LHCN-M2 (cell line): ENCODE data around the gene KIAA2012. TPM values are rescaled to one million over a fixed set of nuclear protein-coding genes. Genes with fewer than 3 reads are reported as not detected.

ENCODE experiments used
- DNase-seq: peaks from one replicate; pipeline ENCODE4 v3.0.0-alpha.2; 2012; ENCODE audit warnings: low read depth
- total RNA-seq: library from RNA; depleted of rRNA; stranded (reverse); fragments of >200 nt; gene quantifications from 2 replicates; pipeline ENCODE4 v1.2.3, GENCODE V29; 2014

Gene KIAA2012
- total RNA-seq, 1 experiment from 2014 or later, result not detected

- no peak for DNase-seq
Observed at GRCh38 chr2:202148515-202149154, 75.6 kb downstream of the KIAA2012 start.

GRCh38 chr2:202149155-202149762 is 76.2 kb downstream of the KIAA2012 start:
- DNase-seq, result no peak

DNA sequence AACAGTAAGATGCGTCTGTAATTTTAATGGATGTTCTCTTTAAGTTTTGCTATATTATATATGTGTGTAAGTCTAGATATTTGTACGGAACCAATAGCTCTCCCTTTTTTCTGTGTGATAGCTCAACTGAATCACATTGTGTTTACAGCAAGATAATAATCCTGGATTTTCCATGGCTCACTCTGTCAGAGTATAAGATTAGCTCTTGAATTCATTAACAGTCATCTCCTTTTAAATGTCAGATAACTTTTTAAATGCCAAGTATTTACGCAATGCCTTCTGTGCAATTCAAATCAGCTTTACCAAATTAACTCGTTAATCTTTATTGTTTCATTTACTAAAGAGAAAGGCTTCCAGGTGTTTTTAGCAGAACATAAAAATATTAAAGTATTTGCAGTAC is 76.9 kb downstream of the KIAA2012 start:
- DNase-seq, result no peak

- no peak for DNase-seq
Observed at GRCh38 chr2:202152104-202152715, 79.2 kb downstream of the KIAA2012 start.

GRCh38 chr2:202154613-202155012 is 81.6 kb downstream of the KIAA2012 start:
- no peak for DNase-seq

- no peak for DNase-seq
Observed at GRCh38 chr2:202157211-202157990, 84.3 kb downstream of the KIAA2012 start.

DNA sequence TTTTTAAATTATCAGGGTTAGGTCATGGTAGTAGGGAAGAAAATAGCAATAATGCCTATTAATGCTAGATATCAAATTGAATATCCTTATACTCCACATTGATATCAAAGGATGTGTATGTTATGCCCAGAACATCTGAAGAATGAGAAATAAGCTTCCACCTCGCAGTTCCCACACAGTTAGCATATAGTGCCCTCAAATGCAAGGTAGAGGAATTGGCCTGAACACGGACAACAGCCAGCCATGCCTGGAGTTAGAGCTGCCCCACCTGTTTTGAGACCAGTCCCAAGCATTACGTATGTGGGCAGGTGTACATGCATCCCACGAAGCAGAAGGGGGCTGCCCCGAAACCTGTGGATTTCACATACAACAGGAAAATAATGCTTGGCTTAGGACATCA is 85.7 kb downstream of the KIAA2012 start:
- peak; percentile 25 for DNase-seq

GRCh38 chr2:202161151-202161835 is 88.2 kb downstream of the KIAA2012 start:
- DNase-seq, result peak; percentile 61

DNA sequence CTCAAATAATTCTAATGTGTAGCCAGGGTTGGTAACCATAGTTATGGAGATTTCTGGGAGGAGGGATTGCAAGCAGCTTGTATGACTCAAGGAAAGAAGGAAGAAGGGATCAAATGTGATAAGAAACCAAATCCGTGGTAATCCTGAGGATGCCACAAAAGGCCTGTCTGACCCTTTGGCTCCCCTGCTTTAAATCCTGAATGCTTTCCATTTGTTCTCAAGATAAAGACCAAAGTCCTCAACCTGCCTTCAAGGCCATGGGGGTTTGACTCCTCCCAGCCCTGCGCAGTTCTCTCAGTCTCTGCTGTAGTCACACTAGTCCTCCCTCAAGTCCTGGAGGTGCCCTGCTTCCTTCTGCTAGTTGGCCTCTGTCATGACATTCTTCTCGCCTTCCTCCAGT is 91.4 kb downstream of the KIAA2012 start:
- DNase-seq, result no peak

DNA sequence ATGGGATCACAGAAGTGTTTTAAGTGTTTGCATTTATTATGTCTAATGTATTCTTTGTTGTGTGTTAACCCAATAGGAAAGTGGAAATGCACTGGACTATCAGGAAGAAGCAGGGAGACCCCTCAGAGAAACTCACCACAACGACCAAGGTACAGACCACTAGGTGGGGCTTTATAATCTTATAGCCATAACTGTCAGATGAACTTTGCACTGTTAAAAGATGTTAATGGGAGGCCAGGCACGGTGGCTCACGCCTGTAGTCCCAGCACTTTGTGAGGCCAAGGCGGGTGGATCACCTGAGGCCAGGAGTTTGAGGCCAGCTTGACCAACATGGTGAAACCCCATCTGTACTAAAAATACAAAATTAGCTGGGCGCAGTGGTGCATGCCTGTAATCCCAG is 92.2 kb downstream of the KIAA2012 start:
- DNase-seq, result no peak

DNA sequence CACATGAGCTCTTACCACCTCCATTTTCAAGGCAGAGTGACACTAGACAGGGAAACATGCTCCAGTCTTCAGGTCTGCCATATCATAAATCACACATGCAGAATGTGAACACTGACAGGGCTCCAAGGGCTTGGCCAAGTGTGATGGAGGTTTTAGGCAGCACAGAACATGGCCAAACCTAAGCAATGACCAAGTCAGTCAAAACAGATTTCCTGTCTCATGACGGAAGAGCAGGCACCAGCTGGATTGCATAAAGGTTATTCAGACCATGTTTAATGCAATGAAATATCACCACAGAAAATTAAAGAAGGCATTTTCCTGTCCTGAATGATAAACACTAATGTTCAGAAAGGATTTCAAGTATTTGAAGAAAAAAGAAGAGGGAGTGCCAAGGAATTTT is 92.9 kb downstream of the KIAA2012 start:
- no peak for DNase-seq

DNA sequence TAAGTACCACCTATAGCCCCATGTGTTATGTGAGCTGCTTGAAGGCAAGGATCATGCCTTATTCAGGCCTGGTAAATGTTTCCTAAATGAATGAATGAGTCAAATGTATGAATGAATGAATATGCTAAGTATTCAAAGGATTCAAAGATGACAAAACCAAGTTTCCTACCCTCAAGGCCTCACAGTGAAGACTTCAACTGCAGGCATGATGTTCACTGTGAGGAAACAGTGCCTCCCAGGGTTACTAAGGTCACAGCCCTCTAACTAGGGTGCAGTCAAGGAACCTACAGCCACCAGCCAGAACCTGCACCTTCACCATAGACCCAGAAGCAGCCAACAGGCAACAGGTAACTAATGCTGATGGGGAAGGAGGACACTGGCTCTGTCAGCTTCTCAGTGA is 96.1 kb downstream of the KIAA2012 start:
- DNase-seq, result no peak

DNA sequence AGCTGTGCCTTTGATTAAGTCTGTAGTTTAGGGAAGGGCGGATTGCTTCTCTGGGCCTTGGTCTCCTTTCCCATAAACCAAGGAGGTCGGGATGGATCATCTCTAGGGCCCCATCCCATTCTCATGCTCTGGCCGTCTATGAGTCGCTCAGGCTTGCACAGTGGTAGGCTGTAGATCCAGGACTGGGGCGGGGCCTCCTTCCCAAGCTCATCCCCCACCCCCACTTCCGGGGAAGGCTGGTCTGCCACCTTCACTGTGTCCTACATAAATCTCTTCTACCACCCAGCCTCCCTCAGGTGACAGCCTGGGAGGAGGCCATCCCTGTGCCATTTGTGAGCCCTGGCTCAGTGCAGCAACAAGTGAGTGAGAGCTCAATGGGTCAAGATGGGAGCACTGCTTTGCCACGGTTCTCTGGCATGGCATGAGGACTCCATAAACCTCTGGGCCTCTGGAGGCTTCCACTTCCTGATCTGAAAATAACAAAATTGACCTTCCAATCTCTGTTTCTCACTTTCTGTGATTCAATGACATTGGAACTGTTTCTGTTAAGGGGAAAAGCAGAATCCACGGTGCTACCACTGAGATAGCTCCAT is 96.9 kb downstream of the KIAA2012 start:
- DNase-seq, result no peak

DNA sequence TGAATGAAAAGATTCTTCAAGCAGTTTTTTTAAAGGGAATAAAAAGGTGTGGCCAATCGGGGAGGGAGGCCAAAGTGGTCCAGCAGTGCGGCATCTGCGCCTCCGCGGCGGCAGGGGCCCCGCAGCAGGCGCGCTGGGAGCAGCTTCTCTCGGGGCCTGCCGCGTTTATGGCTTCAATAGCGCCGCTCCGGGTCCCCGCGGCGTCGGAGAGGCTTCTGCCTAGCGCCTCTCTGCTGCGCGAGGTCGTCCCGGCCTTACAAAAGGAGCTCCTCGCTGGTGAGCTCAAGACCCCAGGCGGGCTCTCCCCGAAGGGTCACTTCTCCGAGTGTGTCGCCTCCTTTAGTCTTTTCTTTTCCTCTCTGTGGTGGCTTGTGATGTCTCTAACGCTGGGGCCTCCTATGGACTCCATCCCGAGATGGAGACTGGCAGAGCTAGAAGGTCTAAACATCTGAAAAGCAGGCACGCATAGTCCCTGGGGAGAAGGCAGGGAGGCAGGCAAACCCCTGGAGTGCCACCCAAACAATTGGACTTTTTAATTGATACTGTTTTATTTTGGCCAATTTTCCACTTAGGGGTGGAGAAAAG is 98.3 kb downstream of the KIAA2012 start:
- no peak for DNase-seq

- no peak for DNase-seq
Observed at GRCh38 chr2:202172439-202173211, 99.6 kb downstream of the KIAA2012 start.

DNA sequence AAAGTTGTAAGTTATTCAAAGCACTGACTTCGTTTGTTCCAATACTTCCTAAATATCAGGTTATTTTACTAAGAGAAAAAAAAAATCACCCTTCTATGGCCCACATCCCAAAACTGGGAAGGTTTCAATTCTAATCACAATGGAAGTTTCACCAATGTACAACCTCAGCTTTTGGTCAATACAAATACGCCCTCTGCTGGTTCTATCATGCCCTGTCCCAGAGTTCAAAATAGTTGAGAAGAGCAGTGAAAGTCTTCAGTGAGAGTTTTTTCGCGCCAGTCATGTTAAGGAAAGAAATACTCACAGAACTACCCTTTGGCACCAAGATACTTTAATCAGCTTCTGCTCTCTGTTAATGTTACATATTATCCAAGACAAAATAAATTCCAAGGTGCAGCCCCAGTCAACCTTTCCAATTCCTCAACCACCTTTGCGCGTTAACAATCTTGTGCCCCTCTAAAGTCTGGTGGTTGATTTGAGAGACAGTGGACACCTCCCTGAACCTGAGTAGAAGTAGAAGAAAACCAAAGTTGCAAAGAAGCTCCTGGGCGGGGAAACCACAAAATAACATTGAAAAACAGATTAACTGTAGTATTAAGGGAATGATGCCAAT is 105.4 kb downstream of the KIAA2012 start:
- peak; percentile 67 for DNase-seq

- no peak for DNase-seq
Observed at GRCh38 chr2:202184557-202184956, 111.5 kb downstream of the KIAA2012 start.

DNA sequence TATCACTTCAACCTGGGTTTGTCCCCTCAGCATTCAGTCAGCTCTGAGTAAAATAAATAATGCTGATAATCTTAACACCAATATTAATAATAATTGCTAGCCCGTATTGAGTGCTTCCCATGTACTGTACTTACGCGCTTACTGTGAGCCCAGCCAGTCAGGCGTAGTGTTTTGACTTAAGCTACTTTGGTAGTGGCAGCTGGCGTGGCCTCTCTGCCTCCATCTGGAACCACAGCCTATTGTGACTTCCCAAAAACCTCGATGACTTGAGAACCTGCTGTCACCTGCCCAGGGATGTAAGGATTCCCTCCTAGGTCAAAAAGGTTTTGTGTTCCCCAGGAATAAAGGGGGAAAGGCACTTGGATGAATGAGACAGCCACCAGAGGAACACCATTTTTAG is 112.1 kb downstream of the KIAA2012 start:
- no peak for DNase-seq

DNA sequence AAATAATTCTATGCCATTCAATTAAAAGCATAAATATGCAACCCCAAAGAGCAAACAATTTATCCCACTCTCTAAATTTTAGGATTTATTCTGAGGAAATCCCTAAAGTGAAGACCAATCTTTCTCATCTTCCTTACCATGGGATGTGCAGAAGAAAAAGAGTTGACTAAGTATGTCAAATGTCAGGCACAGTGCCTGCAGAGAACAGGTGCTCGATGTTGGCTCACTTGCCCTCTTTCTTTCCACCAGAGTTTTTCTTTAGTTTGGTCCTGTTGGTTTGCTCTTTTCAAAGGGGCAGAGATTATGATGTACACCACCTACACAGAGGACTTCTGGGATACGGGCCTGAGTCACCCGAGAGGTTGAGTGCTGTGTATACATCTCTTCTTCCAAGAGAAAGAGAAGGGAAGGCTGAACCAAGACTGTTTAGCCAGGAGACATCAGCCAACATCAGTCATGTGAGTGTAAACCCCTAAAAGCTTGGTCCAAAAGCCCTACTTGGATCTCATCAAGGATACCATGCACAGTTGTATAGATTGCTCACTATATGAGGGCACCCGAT is 113.7 kb downstream of the KIAA2012 start:
- peak; percentile 14 for DNase-seq
